GM12891 (cell line): ENCODE results near the gene OSMR.

Source experiments
- DNase-seq: peaks from one replicate; pipeline ENCODE4 v3.0.0; 2011; ENCODE audit warnings: low spot score; ENCODE audit not compliant: insufficient read length
- FAIRE-seq: peaks from 2 replicates; lab custom pipeline; 2011; peaks lifted over from hg19 to GRCh38; lab: Jason Lieb, UNC
- PAX5 ChIP-seq: IDR thresholded peaks from 2 replicates; pipeline ENCODE4 v1.6.1; 2011; ENCODE audit warnings: low read length, moderate library complexity, mild to moderate bottlenecking; ENCODE audit not compliant: insufficient read depth, severe bottlenecking
- POLR2A ChIP-seq: IDR thresholded peaks from 2 replicates; pipeline ENCODE4 v1.6.1; 2011; ENCODE audit warnings: low read depth, low read length, control low read depth
- POLR2AphosphoS5 ChIP-seq: IDR thresholded peaks from 2 replicates; pipeline ENCODE4 v1.6.1; 2011; ENCODE audit warnings: low read depth, low read length, control low read depth
- POU2F2 ChIP-seq: IDR thresholded peaks from 2 replicates; pipeline ENCODE4 v1.6.1; 2011; ENCODE audit warnings: low read depth, mild to moderate bottlenecking, control low read depth, low read length, moderate library complexity
- SPI1 ChIP-seq: IDR thresholded peaks from 2 replicates; pipeline ENCODE4 v1.6.1; 2011; ENCODE audit warnings: low read depth, low read length, control low read depth
- TAF1 ChIP-seq: IDR thresholded peaks from 2 replicates; pipeline ENCODE4 v1.6.1; 2011; ENCODE audit warnings: low read depth, low read length, control low read depth

OSMR gene

DNA sequence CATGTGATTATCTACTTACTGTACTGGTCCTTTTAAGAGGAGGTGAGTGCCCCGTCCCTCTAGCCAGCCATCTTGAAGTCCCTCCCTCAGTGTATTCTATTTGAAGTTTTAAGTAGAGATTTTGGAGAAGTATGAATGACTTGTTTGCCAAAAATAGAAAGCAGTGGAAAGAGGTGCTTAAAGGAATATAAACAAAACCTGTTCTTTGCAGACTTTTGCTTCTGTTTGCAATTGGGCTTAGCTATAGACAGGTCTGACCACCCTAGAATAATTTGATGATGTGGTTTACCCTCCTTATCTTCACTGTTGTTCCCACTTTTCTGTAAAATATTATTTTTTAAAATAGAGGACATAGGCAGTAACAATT, 21.2 kb downstream of the OSMR start:
- TF ChIP-seq POLR2AphosphoS5 (no peak), TAF1 (no peak), PAX5 (no peak), POLR2A (no peak), SPI1 (no peak), POU2F2 (no peak)
- FAIRE-seq (no peak), DNase-seq (no peak)

DNA sequence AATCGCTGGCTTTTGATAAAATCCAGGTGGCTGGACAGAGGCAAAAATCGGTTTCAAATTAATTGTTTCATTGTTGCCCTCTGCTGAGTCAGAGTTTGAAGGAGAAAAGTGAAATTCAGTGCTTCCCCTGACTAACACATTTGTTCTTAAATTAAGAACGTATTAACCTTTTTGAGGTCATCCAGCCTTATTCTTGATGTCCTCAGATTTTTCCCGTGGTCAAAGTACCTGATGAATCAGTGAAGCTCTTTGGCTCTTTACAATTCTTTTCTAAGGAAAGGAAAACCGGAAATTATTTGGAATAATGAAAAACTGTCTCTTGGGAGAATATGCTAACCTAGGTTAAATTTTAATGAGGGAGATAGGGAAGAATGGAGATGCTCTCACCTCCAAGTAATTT, 21.6 kb downstream of the OSMR start:
- TF ChIP-seq POU2F2 = no peak
- TF ChIP-seq TAF1 = no peak
- no peak for TF ChIP-seq POLR2A
- no peak for DNase-seq
- FAIRE-seq = no peak

DNA sequence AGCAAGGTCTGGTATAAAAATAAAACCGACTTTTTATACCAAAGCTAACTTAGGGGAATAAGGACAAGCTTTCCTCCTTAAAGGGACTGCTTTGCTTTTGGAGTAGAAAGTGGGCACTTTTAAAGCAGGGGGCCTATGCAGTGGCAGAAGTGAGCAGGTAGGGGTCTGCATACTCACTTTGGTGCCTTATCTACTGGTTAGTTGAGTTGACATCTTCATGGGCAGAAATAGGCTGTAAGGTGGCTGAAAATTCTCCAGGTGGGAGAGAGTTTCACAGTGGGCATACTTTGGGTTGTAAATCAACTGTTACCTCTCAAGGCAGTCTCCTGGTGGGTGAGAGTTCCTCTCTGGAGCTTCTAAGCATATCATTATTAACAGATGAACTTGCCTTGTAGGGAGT, 24.8 kb downstream of the OSMR start:
- no peak for FAIRE-seq
- TF ChIP-seq TAF1 (no peak), POLR2A (no peak), SPI1 (no peak), POLR2AphosphoS5 (no peak), POU2F2 (no peak), PAX5 (no peak)
- DNase-seq = no peak

DNA sequence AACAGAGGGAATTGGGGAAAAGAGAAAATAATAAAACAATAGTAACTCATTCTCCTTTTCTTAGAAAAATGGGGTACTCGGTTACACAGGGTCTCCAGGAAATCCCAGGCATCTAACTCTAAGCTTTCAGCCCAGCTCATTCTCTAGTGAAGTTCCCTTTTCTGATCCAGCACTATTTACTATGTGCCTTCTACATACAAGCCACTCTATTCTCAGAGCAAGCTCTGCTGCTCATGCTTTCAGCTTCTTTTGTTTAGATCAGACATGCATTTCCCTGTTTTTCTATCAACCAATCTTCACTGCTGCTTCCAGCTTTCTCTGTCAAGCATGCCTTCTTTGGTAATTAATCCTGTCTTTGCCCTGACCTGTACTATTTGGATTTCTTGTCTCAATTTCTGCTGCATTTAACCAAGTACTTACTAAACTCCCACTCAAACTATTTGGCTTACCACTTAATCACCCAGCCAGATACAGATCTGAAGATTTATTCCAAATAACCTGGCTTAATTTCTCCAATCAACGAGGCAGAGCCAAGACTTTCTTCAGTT, 25.3 kb downstream of the OSMR start:
- no peak for TF ChIP-seq POLR2A
- DNase-seq (no peak), FAIRE-seq (no peak)

DNA sequence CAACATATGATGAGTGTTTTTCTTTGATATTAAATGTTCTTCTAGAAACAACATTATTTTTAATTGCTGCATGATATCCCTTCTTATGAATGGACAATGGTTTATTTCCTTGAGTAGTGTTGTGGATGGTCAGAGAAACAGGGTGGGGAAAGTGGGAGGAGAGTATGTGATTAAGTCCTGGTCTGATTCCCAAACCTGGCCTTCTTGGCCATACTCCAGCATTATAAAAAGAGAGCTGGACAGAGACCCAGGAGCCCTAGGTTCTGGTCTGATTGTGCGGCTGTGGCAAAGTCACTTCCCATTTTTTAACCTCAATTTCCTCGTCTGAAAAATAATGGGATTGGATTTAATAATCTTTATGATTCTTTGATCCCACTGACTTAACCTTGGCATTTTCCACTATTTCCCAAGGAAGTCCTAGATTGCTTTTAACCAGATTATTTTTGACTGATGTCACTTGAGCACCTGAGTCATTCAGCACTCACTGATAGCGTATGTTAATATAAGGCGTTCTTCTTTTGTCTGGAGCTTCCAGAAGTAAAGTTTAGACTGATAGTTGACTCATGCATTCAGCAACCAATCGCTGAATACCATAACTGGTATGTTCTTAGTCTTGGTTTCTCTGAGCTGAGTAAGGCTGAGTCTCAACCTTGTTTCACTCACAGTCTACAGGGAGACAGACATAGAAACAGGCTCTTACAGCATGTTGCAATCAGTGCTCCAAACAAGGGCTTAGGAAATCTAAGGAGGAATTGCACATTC, 26.2 kb downstream of the OSMR start:
- FAIRE-seq (no peak), DNase-seq (no peak)
- TF ChIP-seq TAF1 (no peak), POLR2A (no peak), POU2F2 (no peak), POLR2AphosphoS5 (no peak), PAX5 (no peak), SPI1 (no peak)

DNA sequence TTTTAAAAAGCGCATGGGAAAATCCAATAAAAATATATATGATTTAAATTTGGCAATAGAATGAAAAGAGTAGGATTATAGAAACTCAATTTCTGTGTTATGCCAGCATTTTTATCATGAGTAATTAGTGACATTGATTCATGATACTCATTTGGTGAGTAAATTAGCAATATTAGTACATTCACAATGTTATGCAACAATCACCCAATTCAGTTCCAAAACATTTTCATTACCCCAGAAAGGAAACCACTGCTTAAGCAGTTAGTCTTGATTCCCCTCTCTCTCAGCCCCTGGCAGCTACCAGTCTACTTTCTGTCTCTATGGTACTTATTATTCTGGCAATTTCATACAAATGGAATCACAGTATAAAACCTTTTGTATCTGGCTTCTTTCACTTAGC, 27.0 kb downstream of the OSMR start:
- DNase-seq = no peak
- no peak for FAIRE-seq
- TF ChIP-seq POLR2A (no peak), PAX5 (no peak), POU2F2 (no peak), POLR2AphosphoS5 (no peak), SPI1 (no peak), TAF1 (no peak)

DNA sequence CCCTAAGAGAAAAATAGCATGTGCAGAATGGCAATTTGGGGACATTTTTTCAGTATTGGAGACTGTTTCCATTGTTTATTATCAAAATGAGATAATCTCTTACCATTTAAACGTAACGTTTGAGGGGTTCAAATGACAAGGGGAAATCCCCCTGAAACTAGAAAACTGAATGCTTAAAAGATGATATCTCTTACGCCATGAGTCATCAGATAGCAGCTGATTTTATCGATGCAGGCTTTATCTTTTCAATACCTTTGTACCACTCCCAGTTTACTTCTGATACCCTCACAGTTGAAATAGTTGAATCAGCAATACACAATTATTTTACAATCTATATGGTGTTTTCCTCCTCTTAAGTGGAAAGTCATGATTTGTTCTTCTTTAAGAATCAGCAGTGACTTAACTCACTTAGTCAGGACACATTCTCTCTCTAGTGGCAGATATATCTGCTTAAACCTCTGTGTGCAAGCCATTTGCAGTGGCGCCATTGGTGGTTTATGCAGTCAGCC, 29.2 kb downstream of the OSMR start:
- TF ChIP-seq POLR2AphosphoS5 (no peak), POLR2A (no peak)
- no peak for FAIRE-seq
- no peak for DNase-seq

DNA sequence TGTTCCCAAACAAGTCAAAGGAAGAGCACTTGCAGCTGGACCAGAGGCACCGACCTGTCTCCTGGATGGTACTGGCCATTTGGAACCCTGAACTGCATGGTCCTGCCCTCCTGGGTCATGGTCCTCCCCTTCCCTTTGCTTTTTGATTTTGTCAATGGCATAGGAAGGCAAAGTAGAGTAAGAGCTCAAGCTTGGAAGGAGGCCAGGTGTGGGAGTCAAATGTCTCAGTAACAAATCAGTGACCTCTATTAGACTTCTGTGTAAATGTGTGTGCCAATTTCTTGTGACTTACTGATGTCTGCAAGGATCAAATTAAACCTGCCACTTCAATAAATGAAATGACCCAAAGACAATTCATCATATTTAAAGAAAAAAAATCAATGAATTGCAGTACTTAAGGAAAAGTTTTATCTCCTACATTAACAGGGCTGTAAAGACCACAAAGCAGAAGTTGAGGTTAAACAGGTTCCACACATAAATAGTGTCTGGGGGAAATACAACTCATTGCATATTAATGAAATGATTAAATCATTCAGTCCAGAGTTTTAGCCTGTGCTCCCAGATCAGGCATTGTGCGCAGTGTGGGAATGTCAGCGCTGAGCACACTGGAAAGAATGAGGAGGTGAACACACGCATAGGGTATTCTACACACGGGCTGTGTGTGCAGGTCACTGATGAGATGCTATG, 32.7 kb downstream of the OSMR start:
- no peak for TF ChIP-seq POLR2A
- TF ChIP-seq POLR2AphosphoS5 = no peak
- no peak for TF ChIP-seq SPI1
- no peak for TF ChIP-seq TAF1
- no peak for TF ChIP-seq PAX5
- no peak for TF ChIP-seq POU2F2
- FAIRE-seq = no peak
- no peak for DNase-seq

DNA sequence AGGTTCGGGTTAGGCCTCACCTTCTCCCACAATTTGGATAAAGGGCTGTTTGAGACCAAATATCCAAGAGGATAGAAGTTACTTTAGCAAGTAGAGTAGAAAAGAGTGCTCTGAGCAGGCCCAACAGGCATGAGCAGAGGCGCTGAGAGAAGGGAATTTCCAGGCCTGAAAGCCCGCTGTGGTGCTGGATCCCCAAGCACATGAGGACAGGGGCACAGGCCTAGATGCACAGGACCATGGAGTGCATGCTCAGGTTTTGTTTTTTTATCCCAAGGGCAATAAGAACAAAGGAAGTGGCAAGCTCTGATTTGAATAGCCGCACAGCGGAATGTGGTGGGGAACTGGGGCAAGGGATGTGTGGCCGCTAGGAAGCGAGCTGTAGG, 33.3 kb downstream of the OSMR start:
- FAIRE-seq (no peak), DNase-seq (no peak)
- TF ChIP-seq POLR2A (no peak), TAF1 (no peak), SPI1 (no peak), PAX5 (no peak), POU2F2 (no peak), POLR2AphosphoS5 (no peak)

DNA sequence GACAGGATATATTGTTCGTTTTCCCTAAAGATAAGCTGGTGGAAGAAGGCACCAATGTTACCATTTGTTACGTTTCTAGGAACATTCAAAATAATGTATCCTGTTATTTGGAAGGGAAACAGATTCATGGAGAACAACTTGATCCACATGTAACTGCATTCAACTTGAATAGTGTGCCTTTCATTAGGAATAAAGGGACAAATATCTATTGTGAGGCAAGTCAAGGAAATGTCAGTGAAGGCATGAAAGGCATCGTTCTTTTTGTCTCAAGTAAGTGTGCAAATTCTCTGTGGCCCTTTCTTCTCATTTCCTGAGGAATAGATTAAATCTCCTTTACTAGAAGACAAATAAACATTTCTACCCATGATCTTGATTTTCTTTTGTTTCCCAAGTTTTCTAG, 38.0 kb downstream of the OSMR start:
- FAIRE-seq = no peak

More for the DNA sequence above, 38.0 kb downstream of the OSMR start:
- DNase-seq = no peak
- TF ChIP-seq TAF1 = no peak
- TF ChIP-seq POU2F2 = no peak
- no peak for TF ChIP-seq POLR2AphosphoS5
- no peak for TF ChIP-seq POLR2A
- no peak for TF ChIP-seq PAX5
- no peak for TF ChIP-seq SPI1
